Ramos (cell line): ENCODE results near the gene HK3.
"Not testable (repeated sequence)": the region's sequence is repeated elsewhere in the genome, so short reads cannot be mapped to it uniquely, and the experiment has no call there.

Experiments used
- in situ Hi-C: fragments of 300-500 bp; cut with MboI; formaldehyde crosslinking; loops from one replicate; pipeline ENCODE4 v1.14.3; 2022; ENCODE audit warnings: low sequenced_read_pairs; ENCODE audit not compliant: unreplicated experiment

Gene HK3

DNA sequence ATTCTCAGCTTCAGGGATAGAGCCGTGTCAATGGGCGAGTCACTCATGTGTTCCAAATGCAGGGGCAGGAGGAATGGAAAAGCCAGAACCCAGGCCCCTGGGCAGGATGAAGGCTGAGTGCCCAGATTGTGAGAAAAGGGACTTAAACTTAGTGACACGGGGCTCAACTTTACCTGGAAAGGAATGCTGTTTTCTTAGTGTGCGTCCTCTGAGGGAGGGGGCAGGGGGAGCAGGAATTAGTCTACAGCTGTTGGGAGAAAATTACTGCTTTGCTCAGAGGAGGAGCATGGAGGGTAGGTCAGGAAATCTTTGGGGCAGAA is 14.6 kb downstream of the HK3 start:
- in situ Hi-C loops, result no loop called here

- in situ Hi-C loops, result no loop called here
Observed at GRCh38 chr5:176883700-176884570, 15.2 kb downstream of the HK3 start.

- in situ Hi-C loops, result no loop called here
Observed at GRCh38 chr5:176882567-176882903, 16.6 kb downstream of the HK3 start.

DNA sequence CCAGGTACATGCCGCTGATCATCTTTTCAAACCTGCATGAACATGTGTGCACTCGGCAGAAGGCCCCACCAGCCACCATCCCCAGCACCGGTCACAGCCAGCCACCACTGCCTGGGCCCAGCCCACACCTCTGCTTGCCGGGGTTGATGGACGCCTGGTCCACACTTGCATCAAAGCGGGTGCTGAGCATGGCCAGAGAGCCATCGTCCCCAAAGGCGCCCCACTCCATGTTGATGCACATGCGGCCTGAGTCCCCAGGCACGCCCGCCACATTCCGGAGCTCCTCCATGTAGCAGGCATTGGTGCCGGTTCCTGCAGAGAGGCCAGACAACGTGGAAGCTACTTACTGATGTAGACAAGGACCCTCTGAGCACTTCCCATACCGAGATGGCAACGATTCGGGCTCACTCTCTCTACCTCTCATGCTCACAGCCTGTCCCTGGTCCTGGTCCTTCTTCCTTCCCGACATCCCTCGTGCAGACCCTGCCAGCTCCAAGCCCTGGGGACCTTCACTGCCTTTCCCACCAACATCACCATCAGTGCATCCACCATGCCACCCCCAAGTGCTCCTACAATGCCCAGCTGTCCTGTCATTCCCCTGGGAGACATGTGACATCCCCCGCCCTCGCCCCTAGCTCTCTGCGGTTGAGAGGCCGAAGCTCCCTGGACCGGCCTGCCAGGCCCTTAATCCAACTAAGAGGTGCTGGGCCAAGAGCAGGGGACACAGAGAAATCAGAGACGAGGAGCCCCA is 17.2 kb downstream of the HK3 start:
- in situ Hi-C loops, result no loop called here

- in situ Hi-C loops, result no loop called here
Observed at GRCh38 chr5:176881021-176881749, 18.0 kb downstream of the HK3 start.

- in situ Hi-C loops, result no loop called here
Observed at GRCh38 chr5:176880366-176881020, 18.7 kb downstream of the HK3 start.

GRCh38 chr5:176879663-176880361 is 19.3 kb downstream of the HK3 start:
- in situ Hi-C loops, result no loop called here

DNA sequence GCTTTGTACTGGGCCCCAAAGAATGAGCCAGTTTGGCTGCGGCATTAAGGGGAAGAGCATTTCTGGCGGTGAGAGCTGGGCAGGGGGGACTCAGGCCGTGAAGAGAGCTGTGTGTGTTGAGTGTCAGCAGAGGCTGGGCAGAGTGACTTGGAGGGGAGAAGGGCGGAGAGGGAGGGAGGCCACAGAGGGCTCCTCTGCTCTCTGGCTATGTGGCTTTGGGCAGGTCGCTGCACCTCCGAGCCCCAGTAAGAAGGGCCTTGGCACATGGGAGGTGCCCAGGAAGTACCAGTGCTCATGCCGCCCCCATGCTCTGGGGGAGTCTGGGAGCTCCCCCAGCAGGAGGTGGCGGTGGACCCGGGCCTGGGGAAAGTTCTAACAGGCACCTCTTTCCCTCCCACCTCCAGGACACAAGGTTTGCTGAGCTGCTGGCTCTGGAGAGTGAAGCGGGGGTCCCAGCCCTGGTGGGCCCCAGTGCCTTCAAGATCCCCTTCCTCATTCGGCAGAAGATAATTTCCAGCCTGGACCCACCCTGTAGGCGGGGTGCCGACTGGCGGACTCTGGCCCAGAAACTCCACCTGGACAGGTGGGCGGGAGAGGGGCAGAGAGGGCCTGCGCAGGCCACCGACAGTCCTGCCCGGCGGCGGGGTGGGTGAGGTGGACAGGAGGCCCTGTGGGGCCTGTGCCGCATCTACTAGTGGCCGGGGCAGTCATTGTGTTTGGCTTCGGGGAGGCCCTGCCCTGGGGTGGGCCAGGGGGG is 20.1 kb downstream of the HK3 start:
- in situ Hi-C loops, result no loop called here

DNA sequence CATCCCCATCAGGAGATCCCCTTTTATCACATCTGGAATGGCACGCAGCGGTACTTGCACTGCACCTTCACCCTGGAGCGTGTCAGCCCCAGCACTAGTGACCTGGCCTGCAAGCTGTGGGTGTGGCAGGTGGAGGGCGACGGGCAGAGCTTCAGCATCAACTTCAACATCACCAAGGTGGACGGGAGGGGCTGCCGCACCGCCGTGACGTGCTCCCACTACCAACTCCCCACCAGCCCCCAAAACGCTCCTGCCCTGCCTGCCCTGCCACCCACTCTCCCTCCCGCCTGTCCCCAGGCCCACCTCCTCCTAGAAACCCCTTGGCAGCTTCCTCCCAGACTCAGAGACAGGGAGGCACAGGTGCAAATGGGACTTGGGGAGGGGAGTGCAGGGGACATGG is 20.7 kb downstream of the HK3 start:
- in situ Hi-C loops, result no loop called here

DNA sequence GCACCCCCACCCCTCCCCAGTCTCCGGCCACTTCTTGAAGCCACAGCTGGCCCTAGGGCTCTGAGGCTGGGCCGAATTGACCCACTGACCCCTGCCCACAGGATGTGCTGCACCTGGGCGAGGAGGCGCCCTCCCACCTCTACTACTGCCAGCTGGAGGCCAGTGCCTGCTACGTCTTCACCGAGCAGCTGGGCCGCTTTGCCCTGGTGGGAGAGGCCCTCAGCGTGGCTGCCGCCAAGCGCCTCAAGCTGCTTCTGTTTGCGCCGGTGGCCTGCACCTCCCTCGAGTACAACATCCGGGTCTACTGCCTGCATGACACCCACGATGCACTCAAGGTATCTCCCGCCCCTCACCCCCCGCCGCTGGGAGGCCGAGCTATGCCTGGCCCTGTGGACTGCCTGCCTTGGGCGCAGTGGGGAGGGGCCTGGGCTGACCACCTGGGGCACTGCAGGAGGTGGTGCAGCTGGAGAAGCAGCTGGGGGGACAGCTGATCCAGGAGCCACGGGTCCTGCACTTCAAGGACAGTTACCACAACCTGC is 21.3 kb downstream of the HK3 start:
- in situ Hi-C loops, result no loop called here

DNA sequence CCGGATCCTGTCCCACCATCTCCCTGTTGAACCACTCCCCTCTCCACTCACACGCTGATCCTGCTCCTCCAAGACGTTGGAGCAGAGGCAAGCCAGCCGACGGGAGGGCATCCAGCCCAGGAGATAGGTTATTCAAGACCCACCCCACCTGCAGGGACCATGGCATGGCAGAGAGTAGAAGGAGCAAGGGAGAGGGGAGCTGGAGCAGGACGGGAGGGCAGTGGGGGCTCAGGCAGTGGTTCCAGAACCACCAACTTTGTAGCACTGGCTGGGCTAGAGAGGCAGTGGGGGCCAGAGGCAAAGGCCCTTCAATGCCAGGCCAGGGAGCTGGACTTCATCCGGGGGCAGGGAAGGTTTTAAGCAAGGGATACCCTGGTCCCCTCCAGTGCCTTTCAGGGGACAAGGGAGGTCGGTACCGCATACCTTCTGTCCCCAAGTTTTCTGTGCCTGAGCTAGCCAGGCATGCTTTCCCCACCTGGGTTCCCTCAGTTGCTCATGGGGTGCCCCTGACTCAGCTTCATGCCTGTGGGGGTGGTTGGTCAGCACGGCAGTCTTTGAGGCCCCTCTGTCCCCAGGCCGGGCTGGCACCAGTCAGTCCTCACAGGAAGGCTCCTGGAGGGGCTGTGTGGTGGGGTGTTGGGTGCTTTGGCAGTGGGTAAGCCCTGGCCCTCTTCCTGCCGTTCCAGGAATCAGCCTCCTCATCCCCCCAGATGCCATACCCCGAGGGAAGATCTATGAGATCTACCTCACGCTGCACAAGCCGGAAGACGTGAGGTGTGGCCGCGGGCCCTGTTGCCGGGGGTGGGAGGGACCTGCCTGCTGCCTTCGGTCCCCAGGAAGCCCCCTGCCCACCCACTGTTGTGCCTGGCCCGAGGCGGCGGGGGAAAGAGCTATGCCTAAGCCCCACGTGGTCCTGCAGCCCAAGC is 22.4 kb downstream of the HK3 start:
- in situ Hi-C loops, result no loop called here

DNA sequence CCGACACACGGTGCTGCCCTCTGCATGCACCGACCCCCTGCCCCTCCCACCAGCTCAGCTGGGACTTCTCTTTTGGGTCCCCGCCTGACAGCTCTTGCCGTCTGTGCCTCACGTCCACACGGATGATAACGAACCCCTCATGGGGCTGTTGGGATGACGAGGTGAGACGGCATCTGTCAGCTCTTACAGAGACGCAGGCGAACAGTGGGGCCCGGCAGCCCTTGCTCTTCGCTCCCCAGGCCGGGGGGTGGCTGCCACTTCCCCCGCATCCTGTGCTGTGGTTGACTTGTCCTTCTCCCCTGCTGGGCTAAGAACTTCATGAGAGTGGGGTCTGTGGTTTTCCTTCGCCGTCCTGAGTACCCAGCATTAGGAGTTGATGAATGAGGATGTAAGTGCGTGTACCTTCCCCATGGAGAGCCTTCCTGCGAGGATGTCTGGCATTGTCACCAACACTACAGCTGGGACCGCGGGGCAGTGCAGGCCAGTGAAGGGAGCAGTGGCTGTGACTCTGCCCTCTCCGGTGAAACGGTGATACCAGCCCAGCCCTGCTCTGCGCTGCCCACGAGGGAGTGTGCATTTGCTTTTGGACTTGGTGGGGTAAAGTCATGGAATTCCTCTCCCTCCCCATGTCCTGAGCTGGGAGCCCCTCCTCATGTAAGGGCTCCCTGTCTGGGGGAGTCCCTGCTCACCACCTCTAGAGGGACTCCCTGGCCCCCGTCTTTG is 23.2 kb downstream of the HK3 start:
- in situ Hi-C loops, result no loop called here

- in situ Hi-C loops, result no loop called here
Observed at GRCh38 chr5:176875014-176875550, 24.1 kb downstream of the HK3 start.

- in situ Hi-C loops, result no loop called here
Observed at GRCh38 chr5:176874198-176874780, 24.9 kb downstream of the HK3 start.

DNA sequence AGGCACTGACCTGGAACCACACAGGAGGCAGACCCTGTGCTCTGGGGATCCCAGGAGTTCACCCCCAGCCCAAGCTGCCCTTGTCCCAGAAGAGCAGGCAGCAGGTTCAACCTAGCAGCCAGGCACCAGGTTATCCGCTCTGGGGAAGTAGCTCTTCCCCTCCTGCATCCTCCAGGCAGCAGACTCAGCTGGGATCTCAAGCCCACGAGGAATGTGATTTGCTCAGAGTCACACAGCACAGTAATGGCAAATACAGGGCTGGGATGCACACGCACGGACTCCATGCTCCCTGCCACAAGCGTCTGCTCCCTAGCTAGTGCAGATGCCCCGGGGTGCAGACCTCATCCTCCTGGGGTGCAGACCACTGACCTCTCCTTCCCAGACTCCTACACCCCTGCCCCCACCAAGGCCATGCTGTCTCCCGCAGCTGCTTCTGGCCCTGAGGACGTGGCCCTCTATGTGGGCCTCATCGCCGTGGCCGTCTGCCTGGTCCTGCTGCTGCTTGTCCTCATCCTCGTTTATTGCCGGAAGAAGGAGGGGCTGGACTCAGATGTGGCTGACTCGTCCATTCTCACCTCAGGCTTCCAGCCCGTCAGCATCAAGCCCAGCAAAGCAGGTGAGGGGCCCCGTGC is 25.5 kb downstream of the HK3 start:
- in situ Hi-C loops, result no loop called here

DNA sequence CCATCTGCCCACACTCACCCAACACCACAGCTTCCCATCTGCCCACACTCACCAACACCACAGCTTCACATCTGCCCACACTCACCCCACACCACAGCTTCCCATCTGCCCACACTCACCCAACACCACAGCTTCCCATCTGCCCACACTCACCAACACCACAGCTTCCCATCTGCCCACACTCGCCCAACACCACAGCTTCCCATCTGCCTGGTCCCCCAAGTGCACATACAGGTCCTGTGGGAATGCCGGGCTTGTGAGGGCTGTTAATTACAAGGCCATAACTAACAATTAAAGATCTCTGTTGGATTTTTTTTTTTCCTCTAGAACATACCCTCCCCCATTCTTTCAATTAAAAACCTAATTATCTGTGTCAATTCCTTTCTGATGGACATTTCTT is 26.1 kb downstream of the HK3 start:
- in situ Hi-C loops, result not testable (repeated sequence)
